Measurements from ENCODE around the gene CCL5. TPM values are rescaled to one million over a fixed set of nuclear protein-coding genes. Genes with fewer than 3 reads are reported as not detected.

CCL5 gene
- total and polyA plus RNA-seq, 2 donors (not counting 3 experiments of a cell fraction or from before 2014, with no cell fraction given): not detected

DNA sequence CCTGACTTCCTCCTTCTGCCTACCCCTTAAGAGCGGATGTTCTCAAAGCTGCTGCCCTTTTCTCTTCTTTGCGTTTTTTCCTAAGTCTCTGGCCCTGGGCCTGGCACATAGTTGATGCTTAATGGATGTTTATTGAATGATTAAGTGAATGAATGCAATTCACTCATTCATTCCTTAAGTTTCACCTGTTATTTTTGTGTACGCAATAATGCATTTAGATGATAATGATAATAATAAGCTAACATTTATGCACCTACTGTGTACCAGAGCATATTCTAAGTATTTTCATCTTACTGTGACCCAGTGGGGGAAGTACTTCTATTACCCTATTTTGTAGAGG lies 4.4 kb downstream of the CCL5 start:
- FAIRE-seq (no peak), DNase-seq (ENCODE audit: low read depth, low spot score) (no peak)
- intact Hi-C loops (cut with micrococcal nuclease): no loop called here
- no peaks in the 10 kb centered on the region for H4K20me1 ChIP-seq (replicated peaks; ENCODE audit: control insufficient read depth, extremely low read depth, insufficient read depth, low read length)
- dilution Hi-C loops (cut with MboI; ENCODE audit: extremely low pct_ligation_motif_present, low sequenced_read_pairs): no loop called here
- H3K27ac ChIP-seq (ENCODE audit: insufficient read depth, low read depth, low read length): peak overlapping the region; percentile 67
- H3K9me3 ChIP-seq (replicated peaks; ENCODE audit: control insufficient read depth, insufficient read depth, low read length): no peaks in the 10 kb centered on the region
- no peaks in the 10 kb centered on the region for H3K36me3 ChIP-seq (ENCODE audit: control insufficient read depth in 2 of 2, extremely low read depth in 1 of 2, insufficient read depth in 2 of 2, low read length in 2 of 2)
- H3K4me3 ChIP-seq (replicated peaks in 1 of 3; ENCODE audit: insufficient read depth in 1 of 3, low read depth in 1 of 3, low read length in 3 of 3): no peak overlapping the region
- H3K79me2 ChIP-seq (ENCODE audit: control insufficient read depth, insufficient read depth, low read length): no peaks in the 10 kb centered on the region
- no peaks in the 10 kb centered on the region for H3K9me1 ChIP-seq (replicated peaks; ENCODE audit: control insufficient read depth, extremely low read depth, insufficient read depth, low read length)
- peaks cover 33% of the 10 kb centered on the region for H3K4me1 ChIP-seq (ENCODE audit: control insufficient read depth, extremely low read depth, insufficient read depth, low read length)
- H3K27me3 ChIP-seq (ENCODE audit: control insufficient read depth in 2 of 2, insufficient read depth in 2 of 2, low read length in 2 of 2): no peaks in the 10 kb centered on the region
- no peak overlapping the region for H3K9ac ChIP-seq (replicated peaks; ENCODE audit: extremely low read depth, insufficient read depth, low read length)
- BruUV-seq (replicated peaks): no TSS peak
- POLR2A ChIA-PET: no interaction called here
- peak overlapping the region; percentile 85 for H2AFZ ChIP-seq (ENCODE audit: low read depth, low read length)
- CTCF ChIA-PET: interaction anchor here (1.1 kb wide), 1 partner anchor 112 kb away, joined by 3 read pairs; no protein-coding TSS in a partner anchor
- H3K4me2 ChIP-seq (ENCODE audit: insufficient read depth, low read length): peak overlapping the region; percentile 69
- TF ChIP-seq POLR2A (IDR thresholded peaks at IDR 0.05; ENCODE audit: low read depth, low read length): no peak
- TF ChIP-seq GATA2 (IDR thresholded peaks at IDR 0.05; ENCODE audit: insufficient read depth, insufficient read length, low read depth, low read length): no peak
- TF ChIP-seq EZH2 (IDR thresholded peaks at IDR 0.05; ENCODE audit: borderline replicate concordance, low read depth, low read length, severe bottlenecking): no peak
- no peak for TF ChIP-seq POLR2AphosphoS5 (IDR thresholded peaks at IDR 0.05; ENCODE audit: insufficient read depth, low read depth, low read length)
- TF ChIP-seq, protein P1, sequence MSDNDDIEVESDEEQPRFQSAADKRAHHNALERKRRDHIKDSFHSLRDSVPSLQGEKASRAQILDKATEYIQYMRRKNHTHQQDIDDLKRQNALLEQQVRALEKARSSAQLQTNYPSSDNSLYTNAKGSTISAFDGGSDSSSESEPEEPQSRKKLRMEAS (IDR thresholded peaks at IDR 0.05; ENCODE audit: insufficient read depth, insufficient read length): no peak
- TF ChIP-seq JUN (IDR thresholded peaks at IDR 0.05; ENCODE audit: borderline replicate concordance, insufficient read depth, insufficient read length, low read depth): no peak

DNA sequence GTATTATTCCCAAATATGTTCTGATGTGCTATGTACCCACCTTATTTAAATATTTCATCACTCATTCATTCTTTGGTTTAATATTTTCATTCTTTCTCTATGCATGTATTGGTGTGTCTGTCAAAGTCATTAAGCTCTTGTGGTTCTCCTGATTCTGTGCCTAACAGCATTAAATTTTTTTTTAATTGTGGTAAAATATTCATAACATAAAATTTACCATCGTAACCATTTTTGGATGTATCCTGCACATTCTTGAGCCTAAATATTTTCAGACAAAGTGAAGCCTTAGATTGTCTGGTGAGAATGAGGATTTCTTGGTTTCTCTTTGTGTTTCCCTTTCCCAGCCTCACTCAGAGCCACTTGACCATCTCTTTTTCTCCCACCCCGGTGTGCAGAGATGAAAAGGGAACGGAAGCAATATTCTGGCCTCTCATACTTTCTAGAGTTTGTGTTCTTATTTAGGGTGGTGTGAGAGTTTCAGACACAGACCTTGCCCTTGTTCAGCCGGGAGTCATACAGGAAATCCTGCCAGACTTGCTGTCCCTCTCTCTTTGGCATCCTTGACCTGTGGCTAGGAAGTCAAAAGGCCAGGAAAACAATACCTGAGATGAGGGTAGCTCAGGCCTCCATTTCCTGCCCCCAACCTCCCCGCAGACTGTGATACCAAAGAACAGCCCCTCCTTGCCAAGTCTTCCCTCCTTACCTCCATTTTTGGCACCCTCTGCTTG lies 4.9 kb downstream of the CCL5 start:
- FAIRE-seq (no peak), DNase-seq (ENCODE audit: low read depth, low spot score) (peak; percentile 22)
- H3K9ac ChIP-seq (replicated peaks; ENCODE audit: extremely low read depth, insufficient read depth, low read length): no peak overlapping the region
- intact Hi-C loops (cut with micrococcal nuclease): no loop called here
- peak overlapping the region; percentile 69 for H3K4me2 ChIP-seq (ENCODE audit: insufficient read depth, low read length)
- TF ChIP-seq EZH2 (IDR thresholded peaks at IDR 0.05; ENCODE audit: borderline replicate concordance, low read depth, low read length, severe bottlenecking): no peak
- TF ChIP-seq, protein P2, sequence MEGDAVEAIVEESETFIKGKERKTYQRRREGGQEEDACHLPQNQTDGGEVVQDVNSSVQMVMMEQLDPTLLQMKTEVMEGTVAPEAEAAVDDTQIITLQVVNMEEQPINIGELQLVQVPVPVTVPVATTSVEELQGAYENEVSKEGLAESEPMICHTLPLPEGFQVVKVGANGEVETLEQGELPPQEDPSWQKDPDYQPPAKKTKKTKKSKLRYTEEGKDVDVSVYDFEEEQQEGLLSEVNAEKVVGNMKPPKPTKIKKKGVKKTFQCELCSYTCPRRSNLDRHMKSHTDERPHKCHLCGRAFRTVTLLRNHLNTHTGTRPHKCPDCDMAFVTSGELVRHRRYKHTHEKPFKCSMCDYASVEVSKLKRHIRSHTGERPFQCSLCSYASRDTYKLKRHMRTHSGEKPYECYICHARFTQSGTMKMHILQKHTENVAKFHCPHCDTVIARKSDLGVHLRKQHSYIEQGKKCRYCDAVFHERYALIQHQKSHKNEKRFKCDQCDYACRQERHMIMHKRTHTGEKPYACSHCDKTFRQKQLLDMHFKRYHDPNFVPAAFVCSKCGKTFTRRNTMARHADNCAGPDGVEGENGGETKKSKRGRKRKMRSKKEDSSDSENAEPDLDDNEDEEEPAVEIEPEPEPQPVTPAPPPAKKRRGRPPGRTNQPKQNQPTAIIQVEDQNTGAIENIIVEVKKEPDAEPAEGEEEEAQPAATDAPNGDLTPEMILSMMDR (IDR thresholded peaks at IDR 0.05; ENCODE audit: extremely low read depth in 1 of 2, insufficient read depth in 1 of 2, low read depth in 1 of 2, low read length in 2 of 2): no peak
- peak; percentile 52 for TF ChIP-seq POLR2AphosphoS5 (IDR thresholded peaks at IDR 0.05; ENCODE audit: insufficient read depth, low read depth, low read length)
- TF ChIP-seq POLR2A (IDR thresholded peaks at IDR 0.05; ENCODE audit: low read depth, low read length): no peak
- TF ChIP-seq FOS (IDR thresholded peaks at IDR 0.05; ENCODE audit: borderline replicate concordance, insufficient read depth, low read length): no peak
- no peak for TF ChIP-seq MYC (IDR thresholded peaks at IDR 0.05; ENCODE audit: low read depth, low read length)
- TF ChIP-seq, protein P1 (IDR thresholded peaks at IDR 0.05; ENCODE audit: insufficient read depth, insufficient read length): no peak
- H3K9me1 ChIP-seq (replicated peaks; ENCODE audit: control insufficient read depth, extremely low read depth, insufficient read depth, low read length): no peaks in the 10 kb centered on the region
- ChIA-PET POLR2A (no interaction called here), CTCF (interaction anchor here (1.1 kb wide), 1 partner anchor 111 kb away, joined by 3 read pairs; no protein-coding TSS in a partner anchor)
- peaks cover 28% of the 10 kb centered on the region for H3K4me1 ChIP-seq (ENCODE audit: control insufficient read depth, extremely low read depth, insufficient read depth, low read length)
- no peaks in the 10 kb centered on the region for H3K36me3 ChIP-seq (ENCODE audit: control insufficient read depth in 2 of 2, extremely low read depth in 1 of 2, insufficient read depth in 2 of 2, low read length in 2 of 2)
- H2AFZ ChIP-seq (ENCODE audit: low read depth, low read length): peak overlapping the region; percentile 85
- H3K27ac ChIP-seq (ENCODE audit: insufficient read depth, low read depth, low read length): peak overlapping the region; percentile 67
- no peak overlapping the region for H3K4me3 ChIP-seq (replicated peaks in 1 of 3; ENCODE audit: insufficient read depth in 1 of 3, low read depth in 1 of 3, low read length in 3 of 3)
- H3K27me3 ChIP-seq (ENCODE audit: control insufficient read depth in 2 of 2, insufficient read depth in 2 of 2, low read length in 2 of 2): no peaks in the 10 kb centered on the region
- no peaks in the 10 kb centered on the region for H4K20me1 ChIP-seq (replicated peaks; ENCODE audit: control insufficient read depth, extremely low read depth, insufficient read depth, low read length)
- no peaks in the 10 kb centered on the region for H3K79me2 ChIP-seq (ENCODE audit: control insufficient read depth, insufficient read depth, low read length)
- dilution Hi-C loops (cut with MboI; ENCODE audit: extremely low pct_ligation_motif_present, low sequenced_read_pairs): no loop called here
- no peaks in the 10 kb centered on the region for H3K9me3 ChIP-seq (replicated peaks; ENCODE audit: control insufficient read depth, insufficient read depth, low read length)
- no TSS peak for BruUV-seq (replicated peaks)

All from endothelial cell of umbilical vein (primary cell).